Cerebellar cortex (tissue), 1 donor: ENCODE results near the gene CADPS2.
"Not testable (repeated sequence)": the region's sequence is repeated elsewhere in the genome, so short reads cannot be mapped to it uniquely, and the experiment has no call there.

Experiments
- DNase-seq: peaks from one replicate; pipeline ENCODE4 v3.0.0-alpha.2; 2015; ENCODE audit warnings: low spot score

The CADPS2 gene

GRCh38 chr7:122309421-122309820 is 576.8 kb downstream of the CADPS2 start:
- no peak for DNase-seq

DNA sequence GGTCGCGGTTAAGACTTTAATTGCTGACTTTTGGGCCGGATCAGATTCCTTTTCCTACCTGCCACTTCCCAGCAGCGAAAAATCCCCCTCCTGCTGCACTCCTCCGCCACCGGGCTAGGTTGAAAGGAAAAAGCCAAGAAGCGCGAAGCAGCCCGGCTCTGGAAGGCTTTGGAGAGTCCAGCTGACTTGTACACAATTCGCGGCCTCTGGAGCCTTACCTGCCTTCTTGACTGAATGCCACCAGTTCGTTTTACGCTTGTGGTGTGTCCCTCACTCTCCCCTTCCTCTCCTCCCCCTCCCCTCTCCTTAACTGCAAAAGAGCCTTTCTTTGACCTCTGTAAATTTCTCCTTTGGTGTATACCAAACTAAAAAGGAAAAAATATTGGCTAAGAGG is 579.0 kb downstream of the CADPS2 start:
- DNase-seq: no peak

- no peak for DNase-seq
Observed at GRCh38 chr7:122306320-122307227, 579.7 kb downstream of the CADPS2 start.

GRCh38 chr7:122305475-122306319 is 580.6 kb downstream of the CADPS2 start:
- no peak for DNase-seq

GRCh38 chr7:122304996-122305421 is 581.3 kb downstream of the CADPS2 start:
- DNase-seq: no peak

DNA sequence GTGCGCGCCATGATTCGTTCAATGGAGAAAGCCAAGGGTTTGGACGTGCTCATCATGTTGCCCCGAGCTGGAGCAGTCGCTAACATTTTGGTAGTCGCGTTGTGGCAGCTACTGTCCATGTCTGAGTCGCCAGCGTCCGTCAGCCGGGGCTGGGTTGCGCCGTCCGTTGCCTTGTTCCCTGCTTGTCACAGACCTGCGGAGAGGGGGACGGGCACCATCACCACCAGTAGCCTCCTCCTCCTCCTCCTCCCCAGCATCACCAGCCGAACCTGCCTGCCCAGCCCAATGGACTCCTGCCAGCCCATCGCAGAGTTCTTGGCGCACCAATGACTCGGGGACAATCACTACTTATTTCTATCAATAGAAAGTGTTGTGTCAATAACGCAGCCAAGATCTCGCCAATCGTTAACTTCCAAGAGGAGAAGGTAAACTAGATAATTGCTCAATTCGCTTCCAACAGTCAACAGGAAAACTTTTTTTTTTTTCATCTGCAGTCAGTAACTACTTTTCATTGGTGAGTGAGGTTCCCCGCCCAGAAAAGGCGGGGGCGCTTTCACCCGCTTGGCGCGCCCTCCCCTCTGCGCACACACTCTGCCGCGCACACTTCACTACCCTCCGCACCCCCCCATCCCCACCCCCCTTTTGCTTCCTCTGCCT is 581.8 kb downstream of the CADPS2 start, which contains the start of gene FEZF1:
Gene FEZF1, minus strand, starts transcription at position 432 of the 657 bp plus-strand sequence. Its CDS starts 313 bp downstream, at position 119.
- no peak for DNase-seq

DNA sequence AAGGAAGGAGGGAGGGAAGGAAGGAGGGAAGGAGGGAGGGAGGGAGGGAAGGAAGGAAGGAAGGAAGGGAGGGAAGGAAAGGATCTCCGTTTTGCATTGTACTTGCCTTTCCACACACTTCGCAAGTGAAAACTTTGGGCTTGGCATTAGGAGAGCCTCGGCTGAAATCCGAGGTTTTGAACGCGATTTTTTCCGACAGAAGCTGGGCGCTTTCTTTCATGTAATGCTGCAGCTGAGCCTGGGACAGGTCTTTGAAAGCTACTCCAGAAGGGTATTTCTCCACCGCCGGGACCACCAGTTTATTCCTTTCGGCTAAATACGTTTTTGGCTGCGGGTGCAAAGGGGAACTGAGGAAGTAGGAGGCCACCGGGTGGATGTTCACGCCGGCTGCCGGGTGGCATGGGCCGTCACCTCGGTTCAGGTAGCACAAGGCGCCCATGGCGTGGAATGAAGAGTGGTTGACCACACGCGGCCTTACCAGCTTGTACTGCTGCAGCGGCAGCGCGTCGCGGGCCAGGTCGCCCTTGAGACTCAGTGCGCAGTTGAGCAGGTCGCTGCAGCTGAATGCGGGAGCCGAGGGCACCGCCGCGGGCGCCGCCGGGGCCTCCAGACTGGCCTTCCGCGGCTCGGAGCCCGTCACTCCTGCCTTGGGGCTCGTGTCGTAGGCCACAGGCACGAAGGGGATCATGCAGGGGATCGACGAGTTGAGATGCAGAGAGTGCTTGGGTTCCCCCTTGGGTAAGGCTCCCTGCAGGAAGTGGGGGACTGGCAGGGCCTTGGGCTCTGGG is 582.5 kb downstream of the CADPS2 start:
- DNase-seq: no peak

DNA sequence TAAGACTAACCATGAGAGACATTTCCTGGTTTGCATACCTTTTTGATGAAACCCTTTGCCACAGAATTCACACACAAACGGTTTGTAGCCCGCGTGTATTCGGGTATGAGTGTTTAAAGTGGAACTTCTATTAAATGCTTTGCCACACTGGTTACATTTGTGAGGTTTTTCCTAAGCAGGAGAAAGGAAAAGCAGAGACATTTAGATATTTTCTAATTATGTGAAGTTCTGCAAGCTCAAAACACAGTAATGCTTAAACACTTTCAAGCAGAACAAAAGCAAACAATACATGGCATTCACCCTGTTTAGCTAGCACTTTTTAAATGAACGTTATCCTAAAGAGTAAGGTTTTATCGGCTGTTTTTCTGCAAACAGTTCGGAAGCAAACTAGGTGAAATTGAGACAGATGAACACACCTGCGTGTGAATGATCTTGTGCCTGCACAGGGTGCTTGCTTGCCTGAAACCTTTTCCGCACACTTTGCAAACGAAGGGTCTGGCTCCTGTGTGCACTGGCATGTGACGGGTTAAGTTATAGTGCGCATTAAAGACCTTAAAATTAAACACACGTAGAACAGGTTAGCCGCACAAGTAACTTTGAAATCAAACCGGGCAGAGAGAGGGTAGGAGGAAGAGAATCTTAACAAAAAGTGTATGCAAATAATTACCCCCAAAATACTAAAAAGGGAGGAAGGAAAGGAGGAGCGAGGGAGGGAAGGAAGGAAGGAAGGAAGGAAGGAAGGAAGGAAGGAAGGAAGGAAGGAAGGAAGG is 583.3 kb downstream of the CADPS2 start:
- DNase-seq: no peak

DNA sequence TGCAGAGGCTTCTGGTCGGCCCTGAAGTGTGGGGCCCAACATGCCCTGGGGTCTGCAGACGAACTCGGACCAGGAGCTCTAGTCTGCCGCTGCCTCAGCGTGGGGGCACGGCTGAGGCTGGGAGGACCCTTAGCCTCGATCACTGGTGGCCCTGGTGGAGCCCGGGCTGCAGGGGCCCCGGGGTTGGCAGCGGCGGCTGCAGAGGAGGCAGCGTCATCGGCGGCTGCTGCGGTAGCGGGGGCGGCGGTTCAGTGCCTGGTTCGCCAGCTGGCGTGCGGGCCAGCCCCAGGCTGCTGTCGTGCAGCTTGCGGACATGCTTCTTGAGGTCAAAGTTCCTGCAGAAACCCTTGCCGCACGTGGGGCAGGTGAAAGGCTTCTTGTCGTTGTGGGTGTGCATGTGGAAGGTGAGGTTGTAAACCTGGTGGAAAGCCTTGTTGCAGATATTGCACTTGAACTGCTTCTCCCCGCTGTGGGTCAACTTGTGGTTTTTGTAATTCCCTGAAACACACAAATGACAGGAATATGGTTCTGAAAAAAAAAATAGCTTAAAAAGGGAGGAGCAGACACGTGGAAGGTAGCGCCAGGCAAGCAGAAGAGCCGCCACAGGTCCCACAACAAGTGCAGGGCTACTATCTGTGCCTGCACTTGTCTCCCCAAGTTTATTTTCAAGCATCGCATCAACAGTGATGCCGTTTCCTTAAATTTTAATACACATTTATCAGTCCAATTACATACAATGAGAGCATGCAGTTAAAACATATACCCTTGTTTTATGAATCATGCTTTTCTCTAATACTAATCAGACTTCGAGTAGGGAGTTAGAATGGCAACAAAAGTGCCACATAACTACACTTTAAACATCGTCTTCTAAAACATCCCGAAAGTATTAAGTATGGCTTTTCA is 584.2 kb downstream of the CADPS2 start:
- DNase-seq: no peak

- DNase-seq: no peak
Observed at GRCh38 chr7:122300956-122301833, 585.1 kb downstream of the CADPS2 start.

DNA sequence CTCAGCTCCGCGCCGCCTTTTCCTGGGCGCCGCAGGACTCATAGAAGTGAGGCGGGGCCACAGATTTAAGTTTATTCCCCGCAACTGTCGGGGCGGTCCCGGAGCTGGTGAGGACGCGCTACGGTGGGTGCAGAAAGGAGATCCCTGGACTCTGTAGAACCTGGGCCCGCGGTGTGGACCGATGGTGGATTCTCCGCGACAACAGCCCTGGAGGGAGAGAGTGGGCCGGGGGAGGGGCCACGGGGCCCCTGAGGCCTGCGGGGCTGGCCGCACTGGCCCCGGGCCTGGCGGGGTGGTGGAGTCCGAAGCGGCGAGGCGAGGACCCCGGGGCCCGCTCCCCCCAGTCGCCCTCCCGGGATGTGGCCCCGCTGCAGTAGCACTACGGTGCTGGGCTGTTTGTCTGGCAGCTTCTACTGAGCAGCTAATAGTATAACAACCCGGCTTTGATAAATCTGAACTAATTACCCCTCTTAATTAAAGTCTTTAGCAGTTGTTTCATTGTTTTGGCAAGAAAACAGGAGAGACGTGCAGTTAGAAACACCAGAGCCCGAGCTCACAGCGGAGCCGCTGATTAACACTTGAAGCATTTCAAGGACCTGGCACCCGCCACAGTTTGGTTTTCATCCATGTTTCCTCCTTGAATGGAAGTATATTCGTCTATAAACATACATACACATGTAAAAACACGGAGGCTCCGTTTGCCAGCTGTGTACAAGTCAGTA is 585.9 kb downstream of the CADPS2 start:
- no peak for DNase-seq

GRCh38 chr7:122299624-122300210 is 586.5 kb downstream of the CADPS2 start:
- DNase-seq: no peak

DNA sequence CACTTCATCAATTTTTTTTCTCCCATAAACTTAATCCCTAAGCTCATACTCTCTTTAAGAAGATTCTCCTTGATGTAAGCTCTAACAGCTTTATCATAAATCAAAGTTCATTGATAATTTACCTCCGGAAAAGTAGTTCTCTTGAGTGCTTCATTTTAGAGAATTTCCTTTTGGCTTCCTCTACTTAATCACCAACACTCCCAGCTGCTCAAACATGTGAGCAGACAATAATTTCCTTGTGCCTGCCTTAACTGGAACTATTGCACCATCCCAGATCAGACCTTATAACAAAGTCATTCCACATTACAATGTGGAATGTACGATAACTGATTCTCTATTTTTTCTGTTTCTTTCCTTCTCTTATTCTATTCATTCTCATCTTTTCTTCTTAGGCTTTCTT is 587.6 kb downstream of the CADPS2 start:
- no peak for DNase-seq

- no peak for DNase-seq
Observed at GRCh38 chr7:122298131-122298530, 588.1 kb downstream of the CADPS2 start.

- no peak for DNase-seq
Observed at GRCh38 chr7:122291189-122291588, 595.1 kb downstream of the CADPS2 start.

DNA sequence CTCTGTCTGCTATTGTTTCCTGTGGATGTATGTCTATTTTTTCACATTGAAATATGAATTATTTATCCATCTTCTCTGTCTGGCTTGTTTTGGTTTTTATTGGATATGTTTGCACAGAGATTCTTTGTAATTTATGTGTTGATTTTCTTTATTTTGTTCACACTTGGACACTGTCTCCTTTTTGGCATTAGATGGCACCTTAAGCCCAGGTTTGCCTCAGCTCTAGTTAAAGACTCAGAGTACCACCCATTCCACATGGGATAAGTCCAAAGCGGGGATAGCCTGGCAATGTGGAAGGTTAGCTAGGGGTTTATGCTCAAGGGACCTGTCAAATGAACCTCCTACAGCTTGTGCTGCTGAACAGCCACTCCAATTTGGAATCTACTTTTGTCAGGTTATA is 595.8 kb downstream of the CADPS2 start:
- DNase-seq: no peak

DNA sequence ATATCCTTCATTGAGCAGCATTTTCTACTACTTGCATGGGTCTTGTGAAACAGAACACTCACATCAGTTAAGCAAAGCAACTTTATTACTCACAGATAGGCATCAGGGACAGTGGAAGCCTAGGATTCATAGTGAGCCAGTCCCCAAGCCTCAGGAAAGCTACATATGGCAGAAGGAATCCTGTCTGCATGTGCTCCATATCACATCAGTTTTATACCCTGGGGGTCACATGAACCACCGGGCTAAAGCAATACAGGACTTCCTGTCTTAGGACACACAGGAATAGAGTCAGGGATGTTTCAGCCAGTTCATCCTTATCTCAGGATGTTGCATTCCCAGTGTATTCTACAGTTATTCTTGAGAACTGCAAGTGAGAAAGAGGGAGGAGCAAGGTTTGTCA is 596.8 kb downstream of the CADPS2 start:
- DNase-seq: no peak

DNA sequence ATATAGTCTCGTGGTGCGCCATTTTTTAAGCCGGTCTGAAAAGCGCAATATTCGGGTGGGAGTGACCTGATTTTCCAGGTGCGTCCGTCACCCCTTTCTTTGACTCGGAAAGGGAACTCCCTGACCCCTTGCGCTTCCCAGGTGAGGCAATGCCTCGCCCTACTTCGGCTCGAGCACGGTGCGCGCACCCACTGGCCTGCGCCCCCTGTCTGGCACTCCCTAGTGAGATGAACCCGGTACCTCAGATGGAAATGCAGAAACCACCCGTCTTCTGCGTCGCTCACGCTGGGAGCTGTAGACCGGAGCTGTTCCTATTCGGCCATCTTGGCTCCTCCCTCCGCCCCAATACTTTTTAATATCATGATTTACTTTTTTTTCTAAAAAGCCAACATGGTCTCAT is 601.7 kb downstream of the CADPS2 start:
- not testable (repeated sequence) for DNase-seq
